DND-41 (cell line): ENCODE results near the gene PTGIR.

Experiments used
- EZH2 ChIP-seq: IDR thresholded peaks from 3 replicates; pipeline ENCODE4 v1.6.1; 2012; ENCODE audit warnings: borderline replicate concordance, low read depth, mild to moderate bottlenecking, moderate library complexity, low read length, inconsistent platforms; ENCODE audit not compliant: severe bottlenecking
- TF ChIP-seq, protein P1 (sequence below): IDR thresholded peaks from 2 replicates; pipeline ENCODE4 v1.5.1; 2012; ENCODE audit warnings: borderline replicate concordance, low read length, moderate library complexity, mild to moderate bottlenecking; ENCODE audit not compliant: poor library complexity, severe bottlenecking; ENCODE audit errors: extremely low read depth

DNA sequence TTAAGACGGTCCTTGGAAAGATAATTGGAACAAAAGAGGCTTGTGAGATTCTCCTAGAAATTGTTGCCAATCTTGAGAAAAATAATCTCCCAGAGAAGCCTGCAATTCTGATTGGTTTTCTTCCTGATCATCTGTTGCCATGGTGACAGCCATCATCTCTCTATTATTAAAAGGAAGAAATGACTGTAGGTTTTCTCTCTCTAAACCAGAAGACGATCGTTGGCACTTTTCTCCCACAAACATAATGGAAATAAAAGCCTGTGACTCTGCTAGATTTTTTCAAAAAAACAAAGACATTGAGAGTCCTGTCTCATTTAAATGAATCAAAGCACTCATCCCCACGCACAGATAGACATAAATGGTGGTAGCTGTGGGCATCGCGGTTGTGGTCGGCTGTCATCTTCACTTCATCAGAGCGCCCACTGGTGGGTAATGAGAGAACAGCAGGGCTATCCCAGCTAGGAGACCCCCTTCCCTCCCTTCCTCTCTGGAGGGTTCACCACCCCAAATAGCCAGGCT lies 45.5 kb downstream of the PTGIR start:
- TF ChIP-seq, protein P1, sequence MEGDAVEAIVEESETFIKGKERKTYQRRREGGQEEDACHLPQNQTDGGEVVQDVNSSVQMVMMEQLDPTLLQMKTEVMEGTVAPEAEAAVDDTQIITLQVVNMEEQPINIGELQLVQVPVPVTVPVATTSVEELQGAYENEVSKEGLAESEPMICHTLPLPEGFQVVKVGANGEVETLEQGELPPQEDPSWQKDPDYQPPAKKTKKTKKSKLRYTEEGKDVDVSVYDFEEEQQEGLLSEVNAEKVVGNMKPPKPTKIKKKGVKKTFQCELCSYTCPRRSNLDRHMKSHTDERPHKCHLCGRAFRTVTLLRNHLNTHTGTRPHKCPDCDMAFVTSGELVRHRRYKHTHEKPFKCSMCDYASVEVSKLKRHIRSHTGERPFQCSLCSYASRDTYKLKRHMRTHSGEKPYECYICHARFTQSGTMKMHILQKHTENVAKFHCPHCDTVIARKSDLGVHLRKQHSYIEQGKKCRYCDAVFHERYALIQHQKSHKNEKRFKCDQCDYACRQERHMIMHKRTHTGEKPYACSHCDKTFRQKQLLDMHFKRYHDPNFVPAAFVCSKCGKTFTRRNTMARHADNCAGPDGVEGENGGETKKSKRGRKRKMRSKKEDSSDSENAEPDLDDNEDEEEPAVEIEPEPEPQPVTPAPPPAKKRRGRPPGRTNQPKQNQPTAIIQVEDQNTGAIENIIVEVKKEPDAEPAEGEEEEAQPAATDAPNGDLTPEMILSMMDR, result peak; percentile 66
- no peak for TF ChIP-seq EZH2
